ENCODE results near the gene TMEM269. TPM values are rescaled to one million over a fixed set of nuclear protein-coding genes. Genes with fewer than 3 reads are reported as not detected.

TMEM269 gene
- total and polyA plus RNA-seq, 9 of the 15 experiments (the other 6 are each of a cell fraction or from before 2014, with no cell fraction given): 0.09 to 0.49 (median 0.21) TPM

- no peak overlapping the region for H3K9ac ChIP-seq (ENCODE audit: insufficient read depth in 1 of 2, low read depth in 2 of 2, low read length in 2 of 2)
- no peak overlapping the region for H3K4me2 ChIP-seq (ENCODE audit: insufficient read depth, low read length)
- no TSS peak for BruUV-seq (replicated peaks)
- no peaks in the 10 kb centered on the region for H3K27me3 ChIP-seq (ENCODE audit: control insufficient read depth in 2 of 2, insufficient read depth in 2 of 2, low read length in 2 of 2)
- H3K9me3 ChIP-seq (replicated peaks; ENCODE audit: control insufficient read depth, insufficient read depth, low read depth, low read length): no peaks in the 10 kb centered on the region
- no peak for TF ChIP-seq KDM5B (IDR thresholded peaks at IDR 0.05; ENCODE audit: insufficient replicate concordance, low read depth, low read length)
- no peak for TF ChIP-seq FOXA3 (CRISPR knock-in tag; conservative IDR thresholded peaks at IDR 0.05 in 1 of 2, IDR thresholded peaks at IDR 0.05 in 1 of 2)
- no peak for TF ChIP-seq ZBTB1 (CRISPR knock-in tag; IDR thresholded peaks at IDR 0.05; ENCODE audit: borderline replicate concordance, low read depth)
- no peak for TF ChIP-seq TCF3 (CRISPR knock-in tag; IDR thresholded peaks at IDR 0.05)
- no peak for TF ChIP-seq ATF4 (CRISPR knock-in tag; IDR thresholded peaks at IDR 0.05)
- TF ChIP-seq ELF2 (CRISPR knock-in tag; IDR thresholded peaks at IDR 0.05): no peak
- TF ChIP-seq PTRF (tag; IDR thresholded peaks at IDR 0.05): no peak
- H3K36me3 ChIP-seq (ENCODE audit: control insufficient read depth, insufficient read depth, low read length): peaks cover 14% of the 10 kb centered on the region; the same call in 2 of the 3 replicates
- intact Hi-C loops (cut with micrococcal nuclease): no loop called here
- no peak overlapping the region for H2AFZ ChIP-seq (ENCODE audit: low read depth, low read length)
- H3K79me2 ChIP-seq (ENCODE audit: control insufficient read depth, insufficient read depth, low read length): no peaks in the 10 kb centered on the region
- H3K4me1 ChIP-seq (replicated peaks in 1 of 2; ENCODE audit: control insufficient read depth in 2 of 2, insufficient read depth in 2 of 2, low read length in 2 of 2): no peaks in the 10 kb centered on the region
- no peaks in the 10 kb centered on the region for H3K9me1 ChIP-seq (ENCODE audit: control insufficient read depth, insufficient read depth, low read length)
- DNase-seq (ENCODE audit: extremely low read depth in 1 of 4, low spot score in 3 of 4) (no peak), ATAC-seq (no peak), FAIRE-seq (no peak)
- no peak overlapping the region for H3K4me3 ChIP-seq
- CTCF ChIA-PET (ENCODE audit: low intra/inter-chr PET ratio): no interaction called here
- H3K27ac ChIP-seq (ENCODE audit: extremely low read depth, low read depth, low read length): no peak overlapping the region
- no peaks in the 10 kb centered on the region for H4K20me1 ChIP-seq (replicated peaks; ENCODE audit: control insufficient read depth, insufficient read depth, low read length)
- in situ Hi-C loops (cut with MboI): no loop called here
- POLR2A ChIA-PET: interaction anchor here (1.0 to 3.3 kb wide), 4 partner anchors 10 to 37 kb away, joined by 3 to 22 read pairs (median 4); partner anchors contain the start of genes ERMAP and SVBP
Observed at GRCh38 chr1:42806171-42806570, 21.4 kb downstream of the TMEM269 start.
